ENCODE data around the gene RNLS. TPM values are rescaled to one million over a fixed set of nuclear protein-coding genes. Genes with fewer than 3 reads are reported as not detected.

Gene RNLS
- total RNA-seq, 3 donors from 2014 or later = 9.8 to 12.1 (median 11.8) TPM

GRCh38 chr10:88299787-88300186, 283.3 kb downstream of the RNLS start:
- TF ChIP-seq, protein P1, sequence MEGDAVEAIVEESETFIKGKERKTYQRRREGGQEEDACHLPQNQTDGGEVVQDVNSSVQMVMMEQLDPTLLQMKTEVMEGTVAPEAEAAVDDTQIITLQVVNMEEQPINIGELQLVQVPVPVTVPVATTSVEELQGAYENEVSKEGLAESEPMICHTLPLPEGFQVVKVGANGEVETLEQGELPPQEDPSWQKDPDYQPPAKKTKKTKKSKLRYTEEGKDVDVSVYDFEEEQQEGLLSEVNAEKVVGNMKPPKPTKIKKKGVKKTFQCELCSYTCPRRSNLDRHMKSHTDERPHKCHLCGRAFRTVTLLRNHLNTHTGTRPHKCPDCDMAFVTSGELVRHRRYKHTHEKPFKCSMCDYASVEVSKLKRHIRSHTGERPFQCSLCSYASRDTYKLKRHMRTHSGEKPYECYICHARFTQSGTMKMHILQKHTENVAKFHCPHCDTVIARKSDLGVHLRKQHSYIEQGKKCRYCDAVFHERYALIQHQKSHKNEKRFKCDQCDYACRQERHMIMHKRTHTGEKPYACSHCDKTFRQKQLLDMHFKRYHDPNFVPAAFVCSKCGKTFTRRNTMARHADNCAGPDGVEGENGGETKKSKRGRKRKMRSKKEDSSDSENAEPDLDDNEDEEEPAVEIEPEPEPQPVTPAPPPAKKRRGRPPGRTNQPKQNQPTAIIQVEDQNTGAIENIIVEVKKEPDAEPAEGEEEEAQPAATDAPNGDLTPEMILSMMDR (IDR thresholded peaks at IDR 0.05) = no peak
- no peaks in the 10 kb centered on the region for H3K36me3 ChIP-seq (ENCODE audit: low read depth)
- H3K4me3 ChIP-seq = no peak overlapping the region
- H3K9me3 ChIP-seq = no peaks in the 10 kb centered on the region
- DNase-seq (no peak), ATAC-seq (no peak)
- no peaks in the 10 kb centered on the region for H3K4me1 ChIP-seq (ENCODE audit: low read depth)
- intact Hi-C loops (cut with DNase I, micrococcal nuclease) = no loop called here

- TF ChIP-seq, protein P1 (IDR thresholded peaks at IDR 0.05) = no peak
- Histone ChIP-seq H3K36me3 (ENCODE audit: low read depth) (no peaks in the 10 kb centered on the region), H3K4me1 (ENCODE audit: low read depth) (no peaks in the 10 kb centered on the region), H3K4me3 (no peak overlapping the region), H3K9me3 (no peaks in the 10 kb centered on the region)
- intact Hi-C loops (cut with DNase I, micrococcal nuclease) = no loop called here
- DNase-seq (no peak), ATAC-seq (no peak)
These were observed 286.0 kb downstream of the RNLS start for GRCh38 chr10:88297103-88297502.

- no peak for ATAC-seq
- Histone ChIP-seq H3K36me3 (ENCODE audit: low read depth) (no peaks in the 10 kb centered on the region), H3K4me1 (ENCODE audit: low read depth) (no peaks in the 10 kb centered on the region), H3K9me3 (no peaks in the 10 kb centered on the region), H3K4me3 (no peak overlapping the region)
- intact Hi-C loops (cut with DNase I, micrococcal nuclease) = no loop called here
- no peak for DNase-seq
- TF ChIP-seq, protein P1 (IDR thresholded peaks at IDR 0.05) = no peak
These were observed 289.4 kb downstream of the RNLS start for GRCh38 chr10:88293651-88294230.

DNA sequence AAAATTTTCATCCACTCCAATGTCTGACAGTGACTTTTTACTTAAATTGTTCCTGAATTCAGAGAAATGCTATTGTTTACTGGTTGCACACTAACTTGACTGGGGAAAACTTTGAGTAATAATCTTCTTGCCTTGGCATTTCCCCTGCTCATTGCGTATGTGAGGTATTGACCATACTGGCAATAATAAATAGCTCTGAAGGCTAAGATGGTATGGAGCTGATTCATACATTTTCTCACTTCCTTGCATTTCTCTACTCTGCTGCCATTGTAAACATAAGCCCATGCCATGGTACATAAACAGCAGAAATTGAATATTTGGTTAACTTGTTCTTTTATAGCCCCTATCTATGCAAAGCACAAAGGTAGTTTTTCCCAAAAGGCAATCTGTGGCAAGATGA, 290.0 kb downstream of the RNLS start:
- Histone ChIP-seq H3K4me3 (no peak overlapping the region), H3K9me3 (no peaks in the 10 kb centered on the region), H3K36me3 (ENCODE audit: low read depth) (no peaks in the 10 kb centered on the region), H3K4me1 (ENCODE audit: low read depth) (no peaks in the 10 kb centered on the region)
- ATAC-seq (no peak), DNase-seq (no peak)
- TF ChIP-seq, protein P1 (IDR thresholded peaks at IDR 0.05) = no peak
- intact Hi-C loops (cut with DNase I, micrococcal nuclease) = no loop called here

DNA sequence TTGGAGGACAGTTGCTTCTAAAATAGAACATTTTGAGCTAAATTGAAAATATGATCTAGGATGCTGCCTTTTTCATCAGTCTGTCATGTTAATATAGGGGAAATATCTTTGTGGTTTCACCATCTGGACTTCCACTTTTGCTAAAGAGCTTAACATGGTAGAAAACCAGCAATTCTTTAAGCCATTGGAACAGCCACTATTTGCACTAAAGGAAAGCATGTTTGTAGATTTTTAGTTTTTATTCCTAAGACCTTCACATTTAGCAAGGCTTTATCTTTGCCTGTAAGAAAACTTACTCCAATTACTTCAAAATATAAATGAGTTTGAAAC, 291.0 kb downstream of the RNLS start:
- H3K9me3 ChIP-seq = no peaks in the 10 kb centered on the region
- intact Hi-C loops (cut with DNase I, micrococcal nuclease) = no loop called here
- no peaks in the 10 kb centered on the region for H3K4me1 ChIP-seq (ENCODE audit: low read depth)
- DNase-seq (no peak), ATAC-seq (no peak)
- no peaks in the 10 kb centered on the region for H3K36me3 ChIP-seq (ENCODE audit: low read depth)
- TF ChIP-seq, protein P1 (IDR thresholded peaks at IDR 0.05) = no peak
- no peak overlapping the region for H3K4me3 ChIP-seq

Data from mucosa of descending colon (tissue), 3 donors.